Stimulated activated memory B cell treated with anti-CD40 and anti-IgM and Interleukin-4, amounts not matched to agents 10 μg/mL and 1 μg/mL and 100 μg/mL, for 72 hours (primary cell): ENCODE data around the gene KLHL3.
"Not testable (repeated sequence)": the region's sequence is repeated elsewhere in the genome, so short reads cannot be mapped to it uniquely, and the experiment has no call there.

Source experiments
- ATAC-seq: fragments of 150-1000 bp; cut with Tn5 transposase; 2 replicates; pipeline ENCODE4 v1.10.0; 2021
- H3K27ac Mint-ChIP-seq: one replicate; pipeline ENCODE4 v1.8.0; 2022; ENCODE audit warnings: mild to moderate bottlenecking, mixed read lengths
- H3K27me3 Mint-ChIP-seq: one replicate; pipeline ENCODE4 v1.8.0; 2022; ENCODE audit warnings: mixed read lengths
- H3K36me3 Mint-ChIP-seq: one replicate; pipeline ENCODE4 v1.8.0; 2022; ENCODE audit warnings: mixed read lengths
- H3K4me1 Mint-ChIP-seq: one replicate; pipeline ENCODE4 v1.8.0; 2022; ENCODE audit warnings: mixed read lengths
- H3K4me3 Mint-ChIP-seq: one replicate; pipeline ENCODE4 v1.8.0; 2022; ENCODE audit warnings: mild to moderate bottlenecking, moderate library complexity, mixed read lengths
- H3K9me3 Mint-ChIP-seq: one replicate; pipeline ENCODE4 v1.8.0; 2022; ENCODE audit warnings: mixed read lengths

Gene KLHL3

GRCh38 chr5:137735555-137736284, at the start of gene KLHL3:
Gene KLHL3 (minus strand): TSS chr5:137736089. CDS start chr5:137735646, 443 bp downstream.
- Mint-ChIP-seq H3K36me3 (no peaks in the 10 kb centered on the region), H3K4me3 (no peak within 1 kb of the TSS), H3K27ac (no peak within 1 kb of the TSS), H3K4me1 (no peaks in the 10 kb centered on the region), H3K27me3 (no peaks in the 10 kb centered on the region), H3K9me3 (peaks cover 2% of the 10 kb centered on the region)
- ATAC-seq, result peak; percentile 67

- no peaks in the 10 kb centered on the region for H3K27me3 Mint-ChIP-seq
- no peak overlapping the region for H3K27ac Mint-ChIP-seq
- H3K4me1 Mint-ChIP-seq, result peaks cover 26% of the 10 kb centered on the region
- peaks cover 15% of the 10 kb centered on the region for H3K36me3 Mint-ChIP-seq
- H3K4me3 Mint-ChIP-seq, result no peak overlapping the region
- no peak for ATAC-seq
- no peaks in the 10 kb centered on the region for H3K9me3 Mint-ChIP-seq
Measured at GRCh38 chr5:137782984-137783536, 47.2 kb upstream of the KLHL3 start.

- Mint-ChIP-seq H3K4me3 (no peak overlapping the region), H3K36me3 (peaks cover 15% of the 10 kb centered on the region), H3K9me3 (no peaks in the 10 kb centered on the region), H3K4me1 (peaks cover 17% of the 10 kb centered on the region), H3K27ac (no peak overlapping the region), H3K27me3 (no peaks in the 10 kb centered on the region)
- ATAC-seq, result no peak
Measured at GRCh38 chr5:137782055-137782454, 46.2 kb upstream of the KLHL3 start.

GRCh38 chr5:137778772-137779564, 43.1 kb upstream of the KLHL3 start:
- H3K27ac Mint-ChIP-seq, result no peak overlapping the region

GRCh38 chr5:137767937-137768336, 32.0 kb upstream of the KLHL3 start:
- Mint-ChIP-seq H3K36me3 (peaks cover 49% of the 10 kb centered on the region), H3K9me3 (peaks cover 10% of the 10 kb centered on the region)
- H3K4me3 Mint-ChIP-seq, H3K27ac Mint-ChIP-seq, ATAC-seq, H3K27me3 Mint-ChIP-seq, H3K4me1 Mint-ChIP-seq: not testable (repeated sequence)

More at GRCh38 chr5:137778772-137779564, 43.1 kb upstream of the KLHL3 start:
- no peaks in the 10 kb centered on the region for H3K27me3 Mint-ChIP-seq
- no peaks in the 10 kb centered on the region for H3K9me3 Mint-ChIP-seq
- peaks cover 2% of the 10 kb centered on the region for H3K36me3 Mint-ChIP-seq
- no peak overlapping the region for H3K4me3 Mint-ChIP-seq
- peaks cover 10% of the 10 kb centered on the region for H3K4me1 Mint-ChIP-seq
- ATAC-seq, result no peak

GRCh38 chr5:137761566-137761965, 25.7 kb upstream of the KLHL3 start:
- no peaks in the 10 kb centered on the region for H3K4me1 Mint-ChIP-seq
- no peak for ATAC-seq

GRCh38 chr5:137760719-137761516, 25.0 kb upstream of the KLHL3 start:
- ATAC-seq, result no peak
- H3K4me3 Mint-ChIP-seq, result no peak overlapping the region
- H3K4me1 Mint-ChIP-seq, result no peaks in the 10 kb centered on the region
- peaks cover 8% of the 10 kb centered on the region for H3K36me3 Mint-ChIP-seq
- H3K27me3 Mint-ChIP-seq, result no peaks in the 10 kb centered on the region
- H3K9me3 Mint-ChIP-seq, result no peaks in the 10 kb centered on the region
- H3K27ac Mint-ChIP-seq, result no peak overlapping the region

More at GRCh38 chr5:137761566-137761965, 25.7 kb upstream of the KLHL3 start:
- Mint-ChIP-seq H3K4me3 (no peak overlapping the region), H3K9me3 (peaks cover 2% of the 10 kb centered on the region), H3K27ac (no peak overlapping the region), H3K27me3 (no peaks in the 10 kb centered on the region), H3K36me3 (peaks cover 14% of the 10 kb centered on the region)

- no peak for ATAC-seq
- Mint-ChIP-seq H3K27me3 (no peaks in the 10 kb centered on the region), H3K4me1 (peaks cover 1% of the 10 kb centered on the region), H3K27ac (no peak overlapping the region), H3K9me3 (no peaks in the 10 kb centered on the region), H3K4me3 (no peak overlapping the region), H3K36me3 (peaks cover 2% of the 10 kb centered on the region)
Measured at GRCh38 chr5:137760294-137760693, 24.4 kb upstream of the KLHL3 start.

- no peaks in the 10 kb centered on the region for H3K36me3 Mint-ChIP-seq
- no peak for ATAC-seq
Measured at GRCh38 chr5:137758715-137759306, 22.9 kb upstream of the KLHL3 start.

GRCh38 chr5:137758121-137758520, 22.2 kb upstream of the KLHL3 start:
- Mint-ChIP-seq H3K27ac (no peak overlapping the region), H3K9me3 (no peaks in the 10 kb centered on the region), H3K36me3 (peaks cover 7% of the 10 kb centered on the region), H3K4me3 (no peak overlapping the region), H3K4me1 (peaks cover 5% of the 10 kb centered on the region), H3K27me3 (no peaks in the 10 kb centered on the region)
- ATAC-seq, result no peak

More at GRCh38 chr5:137758715-137759306, 22.9 kb upstream of the KLHL3 start:
- H3K27me3 Mint-ChIP-seq, result no peaks in the 10 kb centered on the region
- no peaks in the 10 kb centered on the region for H3K9me3 Mint-ChIP-seq
- no peak overlapping the region for H3K27ac Mint-ChIP-seq
- H3K4me1 Mint-ChIP-seq, result peaks cover 5% of the 10 kb centered on the region
- H3K4me3 Mint-ChIP-seq, result no peak overlapping the region

GRCh38 chr5:137757634-137758033, 21.7 kb upstream of the KLHL3 start:
- Mint-ChIP-seq H3K4me3 (no peak overlapping the region), H3K9me3 (no peaks in the 10 kb centered on the region)
- no peak for ATAC-seq

GRCh38 chr5:137754961-137755762, 19.3 kb upstream of the KLHL3 start:
- no peak for ATAC-seq
- peak overlapping the region; percentile 97 for H3K27ac Mint-ChIP-seq
- peaks cover 26% of the 10 kb centered on the region for H3K4me1 Mint-ChIP-seq
- H3K4me3 Mint-ChIP-seq, result peak overlapping the region; percentile 92
- H3K36me3 Mint-ChIP-seq, result peaks cover 30% of the 10 kb centered on the region
- H3K9me3 Mint-ChIP-seq, result no peaks in the 10 kb centered on the region
- H3K27me3 Mint-ChIP-seq, result no peaks in the 10 kb centered on the region

More at GRCh38 chr5:137757634-137758033, 21.7 kb upstream of the KLHL3 start:
- peaks cover 5% of the 10 kb centered on the region for H3K4me1 Mint-ChIP-seq
- no peak overlapping the region for H3K27ac Mint-ChIP-seq
- H3K36me3 Mint-ChIP-seq, result peaks cover 12% of the 10 kb centered on the region
- H3K27me3 Mint-ChIP-seq, result no peaks in the 10 kb centered on the region

- no peaks in the 10 kb centered on the region for H3K9me3 Mint-ChIP-seq
- H3K4me3 Mint-ChIP-seq, result peak within 1 kb of the TSS; percentile 92
- peaks cover 30% of the 10 kb centered on the region for H3K36me3 Mint-ChIP-seq
- peak within 1 kb of the TSS; percentile 97 for H3K27ac Mint-ChIP-seq
- H3K4me1 Mint-ChIP-seq, result peaks cover 27% of the 10 kb centered on the region
- no peaks in the 10 kb centered on the region for H3K27me3 Mint-ChIP-seq
- ATAC-seq, result peak; percentile 95
Measured at GRCh38 chr5:137754188-137754960, 18.5 kb upstream of the KLHL3 start, which contains the start of gene HNRNPA0. Gene HNRNPA0 (minus strand): TSS chr5:137754363. CDS start chr5:137754066, 297 bp downstream.
